Measurements from ENCODE around the gene DCDC1.

The DCDC1 gene

DNA sequence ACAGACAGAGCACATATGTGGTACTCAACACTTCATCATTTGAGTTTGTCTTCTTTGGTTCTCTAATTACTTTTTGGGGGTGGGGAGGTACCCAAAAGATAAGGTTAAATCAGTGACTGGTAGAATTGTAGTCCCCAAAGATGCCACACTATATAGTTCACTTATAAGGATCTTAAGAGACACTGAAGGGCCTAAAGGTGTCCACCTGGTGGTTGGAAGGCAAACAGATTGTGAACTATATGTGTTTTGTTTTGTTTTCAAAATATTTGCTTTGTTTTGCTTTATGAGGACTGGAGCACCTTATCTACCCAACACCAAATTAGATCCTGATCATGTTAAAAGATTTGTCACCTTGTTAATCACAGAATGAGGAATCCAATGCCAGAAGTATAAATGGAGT lies 136.1 kb downstream of the DCDC1 start:
- H3K9ac ChIP-seq (ENCODE audit: insufficient read length): no peak overlapping the region
- no peaks in the 10 kb centered on the region for H3K9me3 ChIP-seq (ENCODE audit: low read depth, low read length)
- no peak for DNase-seq (ENCODE audit: low read depth, low spot score)
- no peak overlapping the region for H3K4me3 ChIP-seq
- H3K36me3 ChIP-seq (ENCODE audit: insufficient read depth, low read length): no peaks in the 10 kb centered on the region
- TF ChIP-seq FOXP2 (optimal IDR thresholded peaks at IDR 0.05; ENCODE audit: control extremely low read depth, extremely low read length, insufficient read depth) (no peak), EZH2 (IDR thresholded peaks at IDR 0.05) (no peak), POLR2AphosphoS5 (IDR thresholded peaks at IDR 0.05; ENCODE audit: borderline replicate concordance, low read depth, low read length) (no peak)
- no peak overlapping the region for H3K27ac ChIP-seq

DNA sequence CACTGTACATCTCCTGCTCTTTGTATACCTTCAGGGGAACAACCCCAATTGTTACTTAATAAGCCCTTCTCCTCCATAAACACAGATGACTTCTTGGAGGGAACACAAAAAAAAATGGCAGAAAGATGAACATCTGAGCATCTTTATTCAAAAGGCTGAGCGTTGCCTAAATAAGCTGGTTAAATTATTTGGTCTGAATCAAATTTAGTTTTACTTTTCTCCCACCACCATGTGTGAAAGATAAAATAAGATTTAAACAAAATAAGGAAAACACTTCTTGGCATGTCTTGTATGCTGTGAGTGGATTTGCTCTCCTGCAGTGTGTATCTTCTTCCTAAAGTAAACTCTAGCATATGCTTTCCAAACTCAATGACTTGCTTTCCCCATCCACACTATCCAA lies 137.9 kb downstream of the DCDC1 start:
- DNase-seq (ENCODE audit: low read depth, low spot score): no peak
- Histone ChIP-seq H3K9ac (ENCODE audit: insufficient read length) (no peak overlapping the region), H3K27ac (no peak overlapping the region), H3K4me3 (no peak overlapping the region), H3K36me3 (ENCODE audit: insufficient read depth, low read length) (no peaks in the 10 kb centered on the region), H3K9me3 (ENCODE audit: low read depth, low read length) (no peaks in the 10 kb centered on the region)
- TF ChIP-seq POLR2AphosphoS5 (IDR thresholded peaks at IDR 0.05; ENCODE audit: borderline replicate concordance, low read depth, low read length) (no peak), EZH2 (IDR thresholded peaks at IDR 0.05) (no peak), FOXP2 (optimal IDR thresholded peaks at IDR 0.05; ENCODE audit: control extremely low read depth, extremely low read length, insufficient read depth) (no peak)

DNA sequence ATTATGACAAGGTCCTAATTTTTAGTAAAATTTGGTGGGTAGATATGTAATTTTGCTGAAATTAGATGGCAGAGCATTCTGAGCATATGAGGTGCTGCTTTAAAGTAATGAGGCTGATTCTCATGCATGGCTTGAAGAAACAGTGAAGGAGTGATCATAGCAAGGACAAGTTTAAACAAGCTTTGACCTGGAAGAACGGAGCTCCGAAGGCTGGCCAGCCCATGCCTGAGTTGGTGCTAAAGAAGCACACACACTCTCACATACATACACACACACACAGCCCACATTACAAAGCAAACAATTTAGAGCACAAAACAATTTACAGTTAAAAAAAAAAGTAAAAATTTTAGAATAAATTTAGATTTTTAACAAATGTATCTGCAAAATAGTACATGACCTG lies 150.7 kb downstream of the DCDC1 start:
- Histone ChIP-seq H3K9ac (ENCODE audit: insufficient read length) (no peak overlapping the region), H3K9me3 (ENCODE audit: low read depth, low read length) (no peaks in the 10 kb centered on the region), H3K4me3 (no peak overlapping the region), H3K27ac (no peak overlapping the region), H3K36me3 (ENCODE audit: insufficient read depth, low read length) (no peaks in the 10 kb centered on the region)
- DNase-seq (ENCODE audit: low read depth, low spot score): no peak
- TF ChIP-seq POLR2AphosphoS5 (IDR thresholded peaks at IDR 0.05; ENCODE audit: borderline replicate concordance, low read depth, low read length): no peak
- no peak for TF ChIP-seq FOXP2 (optimal IDR thresholded peaks at IDR 0.05; ENCODE audit: control extremely low read depth, extremely low read length, insufficient read depth)
- TF ChIP-seq EZH2 (IDR thresholded peaks at IDR 0.05): no peak

DNA sequence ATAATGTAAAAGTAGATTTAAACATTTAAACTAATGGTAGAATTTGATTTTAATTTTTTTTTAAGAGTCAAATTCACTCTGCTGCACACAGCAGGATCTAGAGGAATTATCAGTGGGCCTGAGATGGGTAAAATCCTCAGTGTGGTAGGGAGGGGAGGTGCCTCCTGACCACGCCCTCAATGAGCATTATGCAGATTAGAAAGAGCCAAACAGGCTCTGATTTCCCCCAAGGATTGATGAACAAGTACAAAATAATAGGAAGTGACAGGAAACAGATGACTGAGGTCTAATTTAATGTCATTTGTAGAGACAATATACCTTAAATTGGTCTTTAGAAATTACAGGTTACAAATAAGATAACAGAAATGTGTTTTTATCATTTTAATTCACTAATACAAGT lies 155.2 kb downstream of the DCDC1 start:
- DNase-seq (ENCODE audit: low read depth, low spot score): no peak
- H3K9me3 ChIP-seq (ENCODE audit: low read depth, low read length): no peaks in the 10 kb centered on the region
- no peak overlapping the region for H3K4me3 ChIP-seq
- H3K27ac ChIP-seq: no peak overlapping the region
- no peaks in the 10 kb centered on the region for H3K36me3 ChIP-seq (ENCODE audit: insufficient read depth, low read length)
- TF ChIP-seq EZH2 (IDR thresholded peaks at IDR 0.05): no peak
- H3K9ac ChIP-seq (ENCODE audit: insufficient read length): no peak overlapping the region

DNA sequence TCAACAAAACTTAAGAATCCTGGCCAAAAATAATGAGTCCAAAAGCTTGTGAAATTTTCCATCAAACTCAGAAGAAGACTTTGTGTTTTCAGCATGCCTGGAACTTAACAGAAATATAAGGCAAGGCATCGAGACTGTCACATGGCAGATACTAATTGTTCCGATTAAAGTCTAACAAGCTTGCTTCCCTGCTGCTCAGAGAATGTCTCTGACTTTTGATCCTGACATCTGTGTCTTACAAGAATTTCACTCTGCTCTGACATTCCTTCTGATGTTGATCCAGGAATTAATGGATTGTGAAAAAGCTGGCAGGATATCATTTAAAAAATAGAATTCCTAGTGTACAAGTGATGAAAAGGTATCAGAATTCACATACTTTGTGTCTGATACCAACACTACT lies 170.2 kb downstream of the DCDC1 start:
- Histone ChIP-seq H3K27ac (no peak overlapping the region), H3K9me3 (ENCODE audit: low read depth, low read length) (no peaks in the 10 kb centered on the region), H3K4me3 (no peak overlapping the region), H3K9ac (ENCODE audit: insufficient read length) (no peak overlapping the region), H3K36me3 (ENCODE audit: insufficient read depth, low read length) (no peaks in the 10 kb centered on the region)
- TF ChIP-seq EZH2 (IDR thresholded peaks at IDR 0.05) (no peak), FOXP2 (optimal IDR thresholded peaks at IDR 0.05; ENCODE audit: control extremely low read depth, extremely low read length, insufficient read depth) (no peak), POLR2AphosphoS5 (IDR thresholded peaks at IDR 0.05; ENCODE audit: borderline replicate concordance, low read depth, low read length) (no peak)
- DNase-seq (ENCODE audit: low read depth, low spot score): no peak

DNA sequence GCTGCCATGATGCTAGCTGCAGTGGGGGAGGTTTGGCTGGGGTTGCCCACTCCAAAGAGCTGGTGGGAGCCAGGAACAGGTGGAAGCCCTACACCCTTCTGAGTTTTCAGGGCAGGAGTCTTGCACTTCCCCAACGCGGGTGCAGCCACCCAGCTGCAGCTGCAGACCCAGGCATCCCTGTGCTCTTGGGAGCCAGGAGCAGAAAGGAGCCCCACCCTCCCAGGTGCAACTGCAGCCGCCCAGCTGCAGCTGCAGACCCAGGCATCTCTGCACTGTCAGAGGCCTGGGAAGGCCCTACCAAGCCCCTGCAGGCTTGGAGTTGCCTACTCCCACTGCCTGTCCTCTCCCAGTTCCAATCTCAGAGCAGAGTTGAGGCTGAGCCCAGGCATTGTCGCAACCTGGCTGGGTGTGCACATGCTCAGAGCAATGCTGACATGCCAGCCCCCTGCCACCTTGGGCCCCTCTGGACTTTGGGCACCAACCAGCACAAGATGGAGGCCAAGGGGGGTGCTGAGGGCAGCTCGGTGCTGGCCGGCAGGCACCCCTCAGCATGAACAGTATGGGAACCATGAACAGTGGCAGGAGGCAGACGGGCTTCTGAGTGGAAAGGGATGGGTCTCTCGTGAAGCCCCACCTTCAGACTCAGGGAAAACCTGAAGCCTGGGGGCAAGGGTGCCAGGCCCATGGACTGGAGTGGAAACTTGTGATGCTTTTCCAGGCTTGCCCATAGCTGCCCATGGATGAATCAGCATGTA lies 195.4 kb downstream of the DCDC1 start:
- no peak for TF ChIP-seq POLR2AphosphoS5 (IDR thresholded peaks at IDR 0.05; ENCODE audit: borderline replicate concordance, low read depth, low read length)
- TF ChIP-seq FOXP2 (optimal IDR thresholded peaks at IDR 0.05; ENCODE audit: control extremely low read depth, extremely low read length, insufficient read depth): no peak
- TF ChIP-seq EZH2 (IDR thresholded peaks at IDR 0.05): no peak
- no peak overlapping the region for H3K27ac ChIP-seq
- H3K9ac ChIP-seq (ENCODE audit: insufficient read length): no peak overlapping the region
- H3K36me3 ChIP-seq (ENCODE audit: insufficient read depth, low read length): no peaks in the 10 kb centered on the region
- H3K9me3 ChIP-seq (ENCODE audit: low read depth, low read length): no peaks in the 10 kb centered on the region
- no peak overlapping the region for H3K4me3 ChIP-seq
- no peak for DNase-seq (ENCODE audit: low read depth, low spot score)

DNA sequence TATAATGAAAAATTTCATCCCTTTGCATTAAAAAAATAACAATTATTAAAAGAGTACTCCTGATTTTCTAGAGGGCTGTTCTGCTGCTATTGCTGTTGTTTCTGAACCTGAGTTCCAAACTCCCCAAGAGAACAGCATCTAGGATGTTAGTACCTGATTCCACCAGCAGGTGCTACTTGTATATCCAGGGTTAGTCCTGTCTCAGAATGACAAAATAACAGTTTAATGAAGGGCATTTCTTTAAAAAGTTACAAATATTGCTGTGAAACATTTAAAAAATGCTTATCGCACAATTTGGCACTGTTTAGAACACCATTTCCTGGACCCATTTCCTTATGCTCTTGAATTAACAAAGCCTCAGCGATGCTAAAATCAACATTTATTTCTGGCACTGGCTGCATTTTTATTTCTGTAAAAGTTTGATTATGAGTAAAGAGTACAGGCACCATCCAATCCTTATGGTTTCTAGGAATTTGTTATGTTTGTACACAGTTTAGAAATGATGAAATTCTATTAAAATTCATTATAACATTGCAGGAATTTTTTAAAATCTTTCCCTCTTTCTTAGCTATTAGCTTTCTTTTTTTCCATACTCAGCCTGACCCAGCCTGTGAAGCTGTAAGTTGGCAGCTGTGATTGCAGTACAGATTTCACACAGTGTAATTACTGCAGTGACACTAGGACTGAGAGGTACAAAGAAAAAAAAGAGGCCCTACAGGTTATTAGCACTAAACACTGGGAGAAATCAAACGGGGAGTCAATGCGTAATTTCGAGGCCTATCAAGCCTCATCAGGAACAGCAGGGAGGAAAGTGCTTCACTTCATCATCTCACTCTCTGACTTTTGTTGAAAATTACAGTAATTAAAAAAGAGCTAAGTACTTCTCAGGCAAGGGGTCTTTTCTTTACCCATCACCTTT lies 208.8 kb downstream of the DCDC1 start:
- H3K9me3 ChIP-seq (ENCODE audit: low read depth, low read length): no peaks in the 10 kb centered on the region
- no peak for DNase-seq (ENCODE audit: low read depth, low spot score)
- no peaks in the 10 kb centered on the region for H3K36me3 ChIP-seq (ENCODE audit: insufficient read depth, low read length)
- no peak overlapping the region for H3K9ac ChIP-seq (ENCODE audit: insufficient read length)
- no peak overlapping the region for H3K27ac ChIP-seq
- TF ChIP-seq FOXP2 (optimal IDR thresholded peaks at IDR 0.05; ENCODE audit: control extremely low read depth, extremely low read length, insufficient read depth): no peak
- no peak for TF ChIP-seq EZH2 (IDR thresholded peaks at IDR 0.05)
- TF ChIP-seq POLR2AphosphoS5 (IDR thresholded peaks at IDR 0.05; ENCODE audit: borderline replicate concordance, low read depth, low read length): no peak
- H3K4me3 ChIP-seq: no peak overlapping the region

DNA sequence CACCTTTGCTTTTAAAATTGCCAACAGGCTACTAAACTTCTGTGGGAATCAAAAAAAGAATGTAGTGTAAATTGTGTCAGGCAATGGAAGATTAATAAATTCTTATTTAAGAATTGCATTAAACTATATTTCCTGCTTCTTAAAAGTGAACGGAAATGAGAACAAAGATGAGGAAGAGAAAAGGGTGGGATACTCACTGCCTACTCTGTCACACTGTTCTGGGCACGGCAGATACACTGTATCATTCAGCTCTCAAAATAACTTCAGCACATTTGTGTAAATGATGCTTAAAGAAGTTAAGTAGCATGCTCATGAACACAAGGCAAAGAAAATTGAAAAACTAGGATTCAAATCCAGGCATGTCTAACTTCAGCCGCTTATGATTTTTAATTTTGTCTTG lies 218.7 kb downstream of the DCDC1 start:
- no peaks in the 10 kb centered on the region for H3K9me3 ChIP-seq (ENCODE audit: low read depth, low read length)
- H3K27ac ChIP-seq: no peak overlapping the region
- no peak overlapping the region for H3K4me3 ChIP-seq
- H3K36me3 ChIP-seq (ENCODE audit: insufficient read depth, low read length): no peaks in the 10 kb centered on the region
- H3K9ac ChIP-seq (ENCODE audit: insufficient read length): no peak overlapping the region
- TF ChIP-seq EZH2 (IDR thresholded peaks at IDR 0.05) (no peak), FOXP2 (optimal IDR thresholded peaks at IDR 0.05; ENCODE audit: control extremely low read depth, extremely low read length, insufficient read depth) (no peak), POLR2AphosphoS5 (IDR thresholded peaks at IDR 0.05; ENCODE audit: borderline replicate concordance, low read depth, low read length) (no peak)
- DNase-seq (ENCODE audit: low read depth, low spot score): no peak

Data from SK-N-MC (cell line).